SU-DHL-6 (cell line): ENCODE results near the gene POLE.

Experiments
- H2AFZ ChIP-seq: fragments of 200-600 bp; sonication (generic); 2 replicates; pipeline ENCODE4 v1.6.1; 2014; ENCODE audit warnings: low read depth, mild to moderate bottlenecking, moderate library complexity, mixed read lengths, antibody characterized with exemption, low read length; ENCODE audit not compliant: severe bottlenecking
- H3F3A ChIP-seq: fragments of 200-600 bp; shearing (Covaris generic); 2 replicates; pipeline ENCODE4 v1.6.0; 2016; ENCODE audit warnings: antibody characterized with exemption, mild to moderate bottlenecking; ENCODE audit not compliant: insufficient read depth
- H3K27ac ChIP-seq: fragments of 200-600 bp; sonication (generic); 2 replicates; pipeline ENCODE4 v1.5.1; 2016; ENCODE audit warnings: low read depth, mild to moderate bottlenecking, low read length, moderate library complexity, mixed read lengths
- H3K27me3 ChIP-seq: fragments of 200-600 bp; sonication (generic), shearing (Covaris generic); 2 replicates; pipeline ENCODE4 v1.6.0; 2014; ENCODE audit warnings: mild to moderate bottlenecking, low read length
- H3K36me3 ChIP-seq: fragments of 200-600 bp; sonication (generic); 2 replicates; pipeline ENCODE4 v1.6.1; 2014; ENCODE audit warnings: mild to moderate bottlenecking, low read length, mixed read lengths
- H3K4me2 ChIP-seq: fragments of 300-600, 200-600 bp; shearing (Covaris generic), sonication (generic); 2 replicates; pipeline ENCODE4 v1.6.0; 2014; ENCODE audit warnings: low read length, low read depth, mild to moderate bottlenecking; ENCODE audit not compliant: poor library complexity, severe bottlenecking
- H3K4me3 ChIP-seq: fragments of 200-600 bp; sonication (generic); 2 replicates; pipeline ENCODE4 v1.5.1; 2014; ENCODE audit warnings: antibody characterized with exemption, low read length, mild to moderate bottlenecking, mixed read lengths; ENCODE audit not compliant: insufficient read depth, poor library complexity, severe bottlenecking
- H3K79me2 ChIP-seq: fragments of 200-600 bp; sonication (generic); 2 replicates; pipeline ENCODE4 v1.6.1; 2014; ENCODE audit warnings: mild to moderate bottlenecking, low read length, moderate library complexity; ENCODE audit not compliant: insufficient read depth
- H3K9ac ChIP-seq: fragments of 200-600 bp; sonication (generic); 2 replicates; pipeline ENCODE4 v1.7.0; 2014; ENCODE audit warnings: mild to moderate bottlenecking, low read length
- H3K9me2 ChIP-seq: fragments of 200-600 bp; sonication (generic); replicated peaks from 2 replicates; pipeline ENCODE4 v1.6.1; 2014; ENCODE audit warnings: low read length; ENCODE audit not compliant: insufficient read depth
- H3K9me3 ChIP-seq: fragments of 200-600 bp; sonication (generic); 2 replicates; pipeline ENCODE4 v1.6.1; 2014; ENCODE audit warnings: low read length, mixed read lengths; ENCODE audit not compliant: insufficient read depth
- H4K20me1 ChIP-seq: fragments of 200-600 bp; sonication (generic); 2 replicates; pipeline ENCODE4 v1.6.1; 2014; ENCODE audit warnings: low read depth, mild to moderate bottlenecking, antibody characterized with exemption, low read length, moderate library complexity, mixed read lengths
- EZH2phosphoT487 ChIP-seq: fragments of 200-600 bp; sonication (generic), shearing (Covaris generic); conservative IDR thresholded peaks from 2 replicates; pipeline ENCODE4 v1.6.1; 2018; ENCODE audit warnings: mild to moderate bottlenecking, antibody characterized with exemption, low read length, moderate library complexity, mixed read lengths
- TF ChIP-seq, protein P1 (sequence below): fragments of 200-600 bp; sonication (generic); IDR thresholded peaks from one replicate; pipeline ENCODE4 v1.5.1; 2017; ENCODE audit warnings: antibody characterized with exemption, mild to moderate bottlenecking, low read length, moderate library complexity; ENCODE audit not compliant: insufficient read depth, poor library complexity, severe bottlenecking

The POLE gene

DNA sequence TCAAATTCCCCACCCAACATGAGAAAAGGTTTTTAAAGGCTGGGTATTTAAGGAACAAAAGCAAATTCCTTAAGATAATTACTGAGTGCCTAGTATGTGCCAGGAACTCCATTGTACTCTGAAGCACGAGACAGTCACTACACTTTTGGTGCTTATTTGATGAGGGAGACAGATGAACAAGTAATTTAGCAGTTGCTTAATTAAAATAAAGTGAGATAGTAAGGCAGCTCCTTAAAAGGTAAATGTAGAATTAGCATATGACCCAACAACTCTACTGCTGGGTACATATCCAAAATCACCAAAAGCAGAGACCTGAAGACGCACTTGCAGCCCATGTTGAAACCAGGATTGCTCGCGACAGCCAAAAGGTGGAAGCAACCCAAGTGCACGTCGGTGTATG lies 21.3 kb downstream of the POLE start:
- Histone ChIP-seq H2AFZ (no peak overlapping the region), H3K27ac (no peak overlapping the region), H3K4me3 (no peak overlapping the region), H3K36me3 (peaks cover 29% of the 10 kb centered on the region), H3K27me3 (no peaks in the 10 kb centered on the region), H3K4me2 (no peak overlapping the region), H3K9ac (no peak overlapping the region), H4K20me1 (no peaks in the 10 kb centered on the region), H3F3A (no peaks in the 10 kb centered on the region), H3K9me3 (no peaks in the 10 kb centered on the region), H3K79me2 (no peaks in the 10 kb centered on the region), H3K9me2 (no peaks in the 10 kb centered on the region)
- TF ChIP-seq, protein P1, sequence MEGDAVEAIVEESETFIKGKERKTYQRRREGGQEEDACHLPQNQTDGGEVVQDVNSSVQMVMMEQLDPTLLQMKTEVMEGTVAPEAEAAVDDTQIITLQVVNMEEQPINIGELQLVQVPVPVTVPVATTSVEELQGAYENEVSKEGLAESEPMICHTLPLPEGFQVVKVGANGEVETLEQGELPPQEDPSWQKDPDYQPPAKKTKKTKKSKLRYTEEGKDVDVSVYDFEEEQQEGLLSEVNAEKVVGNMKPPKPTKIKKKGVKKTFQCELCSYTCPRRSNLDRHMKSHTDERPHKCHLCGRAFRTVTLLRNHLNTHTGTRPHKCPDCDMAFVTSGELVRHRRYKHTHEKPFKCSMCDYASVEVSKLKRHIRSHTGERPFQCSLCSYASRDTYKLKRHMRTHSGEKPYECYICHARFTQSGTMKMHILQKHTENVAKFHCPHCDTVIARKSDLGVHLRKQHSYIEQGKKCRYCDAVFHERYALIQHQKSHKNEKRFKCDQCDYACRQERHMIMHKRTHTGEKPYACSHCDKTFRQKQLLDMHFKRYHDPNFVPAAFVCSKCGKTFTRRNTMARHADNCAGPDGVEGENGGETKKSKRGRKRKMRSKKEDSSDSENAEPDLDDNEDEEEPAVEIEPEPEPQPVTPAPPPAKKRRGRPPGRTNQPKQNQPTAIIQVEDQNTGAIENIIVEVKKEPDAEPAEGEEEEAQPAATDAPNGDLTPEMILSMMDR: no peak
- no peak for TF ChIP-seq EZH2phosphoT487

DNA sequence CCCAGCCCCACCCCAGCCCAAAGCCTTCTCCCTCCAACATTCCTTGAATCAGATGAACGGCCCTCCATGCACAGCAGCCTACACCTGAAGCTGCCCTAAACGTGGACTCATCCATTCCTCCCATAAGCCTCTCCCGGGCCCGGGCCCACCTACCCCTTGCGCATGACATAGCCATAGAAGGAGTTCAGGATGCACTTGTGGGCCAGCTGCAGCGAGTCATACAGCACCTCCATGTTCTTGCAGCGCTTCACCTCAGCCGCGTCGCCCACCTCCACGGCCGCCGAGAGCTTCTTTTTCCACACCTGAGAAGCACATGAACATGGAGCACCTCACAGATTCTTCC lies 22.0 kb downstream of the POLE start:
- Histone ChIP-seq H2AFZ (no peak overlapping the region), H3K27ac (no peak overlapping the region), H3K9me3 (no peaks in the 10 kb centered on the region), H3K4me2 (no peak overlapping the region), H3K27me3 (no peaks in the 10 kb centered on the region), H3K9ac (no peak overlapping the region), H3K9me2 (no peaks in the 10 kb centered on the region), H3K4me3 (no peak overlapping the region), H3F3A (no peaks in the 10 kb centered on the region), H4K20me1 (no peaks in the 10 kb centered on the region), H3K79me2 (no peaks in the 10 kb centered on the region), H3K36me3 (peaks cover 34% of the 10 kb centered on the region)
- TF ChIP-seq, protein P1: no peak
- no peak for TF ChIP-seq EZH2phosphoT487

DNA sequence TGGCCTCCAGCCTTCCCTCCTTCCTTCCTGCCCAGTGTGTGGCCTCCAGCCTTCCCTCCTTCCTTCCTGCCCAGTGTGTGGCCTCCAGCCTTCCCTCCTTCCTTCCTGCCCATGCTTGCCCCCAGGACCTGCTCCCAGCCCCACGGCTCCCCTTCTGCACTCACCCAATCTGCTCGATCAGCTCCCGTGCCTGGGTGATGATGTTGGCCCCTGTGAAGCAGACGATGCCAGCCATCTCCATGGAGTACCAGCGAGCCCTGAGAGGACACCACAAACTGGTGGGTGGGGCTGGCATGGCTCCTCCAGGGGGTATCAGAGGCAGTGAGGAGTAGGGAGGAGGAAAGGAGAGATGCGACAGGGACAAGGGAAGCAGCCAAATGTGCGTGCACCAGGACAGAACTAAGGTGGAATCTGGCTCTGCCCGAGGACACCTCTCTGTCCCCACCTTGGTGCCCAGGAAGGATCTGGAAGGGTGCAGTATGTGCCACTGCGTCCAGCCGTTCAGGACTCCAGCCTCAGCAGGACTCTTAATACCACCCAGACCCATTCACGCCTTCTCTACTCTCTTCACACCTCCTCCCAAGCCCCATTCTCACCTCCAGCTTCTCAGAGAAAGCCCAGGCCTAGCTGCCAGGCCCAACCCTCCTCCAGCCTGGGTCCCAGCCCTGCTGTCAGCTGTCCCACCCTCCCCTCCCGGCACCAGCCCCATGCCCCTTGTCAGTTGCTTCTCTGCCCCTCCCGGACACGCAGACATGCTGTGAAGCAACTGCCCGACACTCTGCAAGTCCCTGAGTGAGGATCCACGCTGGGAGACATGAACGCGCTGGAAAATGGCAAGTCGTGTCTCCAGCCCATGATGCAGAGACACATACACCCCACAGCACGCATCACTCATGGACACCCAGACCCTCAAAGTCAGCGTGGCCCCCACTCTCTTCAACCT lies 22.7 kb downstream of the POLE start:
- Histone ChIP-seq H3F3A (no peaks in the 10 kb centered on the region), H3K27me3 (no peaks in the 10 kb centered on the region), H3K9me2 (no peaks in the 10 kb centered on the region), H4K20me1 (no peaks in the 10 kb centered on the region), H3K4me3 (no peak overlapping the region), H3K36me3 (peaks cover 34% of the 10 kb centered on the region), H3K27ac (no peak overlapping the region), H2AFZ (no peak overlapping the region), H3K79me2 (no peaks in the 10 kb centered on the region), H3K9me3 (no peaks in the 10 kb centered on the region), H3K4me2 (no peak overlapping the region), H3K9ac (no peak overlapping the region)
- TF ChIP-seq, protein P1: no peak
- TF ChIP-seq EZH2phosphoT487: no peak
